COLO829 (cell line): ENCODE data around the gene ATP5F1D.

Source experiments
- DNase-seq: peaks from one replicate; pipeline ENCODE4 v3.0.0; 2012; ENCODE audit warnings: low spot score

Gene ATP5F1D

DNA sequence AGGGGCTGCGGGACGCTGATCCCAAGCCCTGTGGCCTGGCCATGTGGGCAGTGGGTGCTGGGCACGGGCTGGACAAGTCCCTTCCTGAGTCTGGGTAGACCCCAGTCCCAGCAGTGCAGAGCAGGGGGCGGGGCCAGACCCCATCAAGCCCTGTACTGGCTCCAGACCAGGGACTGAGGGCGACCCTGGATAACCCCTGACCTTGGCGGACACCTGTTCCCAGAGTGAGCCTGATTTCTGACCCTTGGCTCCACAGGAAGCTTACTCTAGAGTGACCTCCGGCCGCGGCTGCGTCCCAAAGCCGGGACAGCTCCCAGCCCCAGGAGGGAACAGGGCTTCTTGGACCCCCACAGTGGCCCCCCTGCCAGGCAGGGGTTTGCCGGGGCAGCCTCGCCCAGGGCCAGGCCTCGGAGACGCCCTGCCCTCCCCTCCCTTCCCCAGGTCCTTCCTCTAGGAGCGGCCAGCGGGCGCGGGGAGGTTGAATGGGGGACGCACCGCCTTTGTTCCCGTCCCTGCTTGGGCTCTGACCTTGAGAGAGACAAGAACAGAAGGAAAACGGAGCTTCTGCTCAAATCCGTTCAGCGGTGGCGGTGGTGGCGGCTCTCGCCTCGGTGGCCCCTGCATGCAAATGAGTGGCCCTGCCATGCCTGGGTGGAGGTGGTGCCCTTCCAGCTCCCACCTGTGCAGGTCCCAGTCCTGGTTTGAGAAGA lies 41.8 kb downstream of the ATP5F1D start:
- no peak for DNase-seq

- no peak for DNase-seq
Observed at GRCh38 chr19:1283917-1284292, 42.4 kb downstream of the ATP5F1D start.

GRCh38 chr19:1284293-1284978 lies 42.9 kb downstream of the ATP5F1D start:
- DNase-seq: no peak

GRCh38 chr19:1284979-1285736 lies 43.6 kb downstream of the ATP5F1D start:
- DNase-seq: no peak

GRCh38 chr19:1285737-1286360 lies 44.3 kb downstream of the ATP5F1D start, which contains the start of gene EFNA2:
EFNA2 (plus strand) TSS chr19:1285873; CDS start chr19:1286169, 296 bp downstream.
- DNase-seq: no peak

DNA sequence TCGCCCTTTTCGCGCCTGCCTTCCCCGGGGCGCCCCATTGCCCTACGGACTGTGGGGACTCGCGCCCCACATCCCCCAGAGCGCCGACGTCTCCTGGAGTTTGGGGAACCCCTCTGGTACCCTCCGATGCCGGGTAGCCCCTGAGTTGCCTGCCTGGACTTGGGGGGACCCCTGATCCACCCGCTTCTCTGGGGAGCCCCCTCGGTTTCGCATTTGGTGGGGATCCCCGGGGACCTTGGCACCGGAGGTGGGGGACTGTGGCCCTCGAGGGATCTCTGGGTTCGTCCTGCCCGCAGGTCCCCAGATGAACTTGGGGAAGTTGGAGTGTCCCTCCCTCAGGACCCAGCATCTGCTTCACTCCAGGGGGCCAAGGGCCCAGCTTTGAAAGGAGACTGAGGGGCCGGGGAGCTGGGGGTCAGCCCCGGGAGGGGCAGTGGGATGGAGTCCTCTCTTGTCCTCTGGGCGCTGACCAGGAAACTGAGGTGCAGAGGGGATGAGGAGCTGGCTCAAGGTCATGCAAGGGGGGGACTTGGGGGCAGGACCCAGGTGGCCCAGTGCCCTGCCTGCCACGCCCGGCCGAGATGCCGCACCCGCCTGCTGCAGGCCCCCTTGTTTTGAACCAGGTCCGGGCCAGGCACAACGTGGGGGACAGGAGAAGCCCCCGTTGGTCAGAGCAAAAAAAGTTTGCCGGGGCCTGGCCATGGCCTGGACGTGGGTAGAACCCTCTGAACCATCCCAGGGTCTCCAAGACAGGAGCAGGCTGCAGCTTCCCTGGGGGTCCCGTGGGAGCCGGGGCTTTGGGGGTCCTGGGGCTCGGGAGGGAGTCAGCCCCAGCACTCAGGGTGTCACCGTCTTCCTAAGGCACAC lies 45.2 kb downstream of the ATP5F1D start:
- DNase-seq: no peak

- DNase-seq: no peak
Observed at GRCh38 chr19:1287354-1288225, 46.0 kb downstream of the ATP5F1D start.

GRCh38 chr19:1288226-1288612 lies 46.7 kb downstream of the ATP5F1D start:
- no peak for DNase-seq

GRCh38 chr19:1288833-1289685 lies 47.5 kb downstream of the ATP5F1D start:
- no peak for DNase-seq

GRCh38 chr19:1289686-1290025 lies 48.1 kb downstream of the ATP5F1D start:
- no peak for DNase-seq

GRCh38 chr19:1290196-1290702 lies 48.7 kb downstream of the ATP5F1D start:
- no peak for DNase-seq

GRCh38 chr19:1290703-1291651 lies 49.4 kb downstream of the ATP5F1D start:
- DNase-seq: no peak

DNA sequence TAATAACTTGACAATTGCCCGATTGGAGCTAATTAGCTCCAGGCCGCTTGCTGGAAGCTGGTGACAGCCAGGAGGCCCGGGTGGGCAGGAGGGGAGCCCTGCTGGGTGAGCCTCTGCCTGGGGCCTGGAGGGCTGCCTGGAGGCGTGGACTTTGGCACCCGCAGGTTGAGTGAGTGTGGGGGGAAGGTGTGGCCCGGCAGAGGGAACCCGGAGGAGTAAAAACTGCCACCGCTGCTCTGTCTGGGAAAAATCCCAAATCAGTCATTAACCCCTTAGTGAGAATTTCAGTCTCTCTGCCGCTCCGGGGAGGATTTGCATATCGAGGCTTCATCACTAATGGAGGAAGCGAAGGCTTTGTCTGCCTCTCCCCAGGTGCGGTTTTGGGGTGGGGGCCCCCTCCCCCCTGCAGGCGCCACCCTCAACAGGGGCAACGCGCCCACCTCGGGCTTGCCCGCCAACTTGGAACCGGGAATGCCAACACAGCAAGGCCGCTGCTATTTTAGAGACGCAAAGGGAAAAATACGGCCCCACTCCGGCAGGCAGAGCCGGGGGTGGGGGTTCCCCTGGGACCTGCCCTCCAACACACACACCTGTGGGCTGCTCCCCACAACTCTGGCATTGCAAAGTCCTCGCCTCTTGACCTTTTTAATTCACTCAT lies 50.3 kb downstream of the ATP5F1D start:
- no peak for DNase-seq

DNA sequence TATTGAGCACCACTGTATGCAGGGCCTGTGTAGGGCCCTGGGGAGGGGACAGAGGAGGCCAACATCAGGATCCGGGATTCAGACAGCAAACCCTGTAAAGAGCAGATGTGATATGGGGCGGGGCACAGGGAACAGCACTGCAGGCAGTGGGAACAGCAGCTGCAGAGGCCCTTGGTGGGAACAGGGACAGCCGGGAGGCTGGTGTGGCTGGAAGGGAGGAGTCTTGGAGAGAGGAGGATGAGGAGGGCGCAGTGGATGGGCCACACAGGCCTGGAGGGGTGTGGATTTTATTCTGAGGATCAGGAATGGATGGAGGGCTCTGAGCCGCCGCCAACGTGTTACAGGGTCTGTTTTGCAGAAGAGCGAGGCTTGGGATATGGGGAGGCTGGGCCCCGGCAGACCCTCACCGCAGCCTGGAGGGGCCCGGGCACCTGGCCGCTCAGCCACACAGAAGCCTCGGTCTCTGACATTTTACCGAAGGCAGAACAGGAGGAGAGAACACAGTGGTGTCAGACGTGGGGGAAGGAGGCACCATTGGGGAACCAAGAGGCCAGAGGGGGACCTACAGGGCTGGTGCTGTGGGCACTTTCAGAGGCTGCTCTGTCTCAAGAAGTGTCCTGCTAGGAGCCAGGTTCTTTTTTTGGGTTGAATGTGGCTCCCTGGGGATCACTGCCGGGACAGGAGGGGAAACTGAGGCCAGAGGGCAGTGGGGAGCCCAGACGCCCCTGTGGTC lies 51.0 kb downstream of the ATP5F1D start:
- no peak for DNase-seq

GRCh38 chr19:1293782-1294604 lies 52.4 kb downstream of the ATP5F1D start:
- no peak for DNase-seq
